Femur (tissue), 1 donor: ENCODE measurements around the gene CCDC13.

Experiments used
- DNase-seq: peaks from one replicate; pipeline ENCODE4 v3.0.0-alpha.2; 2017

The CCDC13 gene

DNA sequence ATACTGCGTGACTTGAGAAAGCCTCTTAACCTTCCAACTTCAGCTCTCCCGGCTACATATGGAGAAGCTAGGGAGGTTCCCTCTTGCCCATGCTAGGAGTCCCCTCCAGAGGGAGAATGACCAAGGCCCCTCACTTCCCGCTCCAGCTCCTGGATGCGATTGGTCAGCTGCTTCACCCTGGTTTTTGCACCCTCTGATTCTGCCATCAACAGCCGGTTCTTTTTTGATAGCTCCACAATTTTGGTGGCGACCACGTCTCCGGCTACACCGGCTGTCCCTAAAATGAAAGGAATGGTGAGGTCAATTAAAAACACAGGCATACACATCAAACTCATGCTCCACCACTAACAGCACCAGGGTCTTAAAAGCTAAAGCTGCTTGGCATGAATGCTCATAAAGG lies 20.6 kb downstream of the CCDC13 start:
- no peak for DNase-seq

DNA sequence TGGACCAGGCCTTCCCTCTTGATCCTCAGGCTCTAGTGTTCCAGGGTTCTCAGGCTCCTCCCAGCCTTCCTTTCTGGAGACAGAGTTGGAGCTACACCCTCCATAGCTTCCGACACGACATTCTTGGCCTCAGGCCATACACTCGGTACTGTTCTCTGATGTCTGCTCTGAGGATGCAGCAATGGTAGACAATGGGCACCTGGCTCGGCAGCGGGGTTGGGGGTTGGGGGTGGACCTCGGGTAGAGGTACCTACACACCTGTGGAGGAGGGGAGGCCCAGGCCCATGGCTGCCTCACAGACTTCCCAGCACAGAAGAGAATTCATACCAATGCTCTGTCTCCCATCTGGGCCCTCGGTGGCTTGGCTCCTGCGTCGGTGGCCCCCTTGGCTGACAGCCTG lies 21.4 kb downstream of the CCDC13 start:
- no peak for DNase-seq

DNA sequence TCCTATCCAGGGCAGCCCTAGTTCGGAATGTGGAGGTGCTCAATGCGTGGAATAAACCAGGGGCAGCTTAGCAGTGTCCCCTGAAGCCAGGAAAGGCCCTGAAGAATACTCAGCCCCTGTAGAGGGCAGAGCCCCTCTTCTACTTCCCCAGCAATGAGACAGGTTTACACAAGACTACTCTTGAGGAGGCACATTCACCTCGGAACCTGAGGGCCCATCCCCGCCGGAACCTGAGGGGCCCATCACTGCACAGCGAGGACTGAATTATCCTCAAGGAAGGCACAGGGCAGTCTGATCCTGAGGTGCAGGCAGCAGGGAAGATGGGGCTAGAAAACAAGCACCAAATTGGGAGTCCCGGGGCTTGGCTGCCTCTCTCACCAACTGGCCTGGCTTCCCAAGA lies 22.2 kb downstream of the CCDC13 start:
- no peak for DNase-seq

DNA sequence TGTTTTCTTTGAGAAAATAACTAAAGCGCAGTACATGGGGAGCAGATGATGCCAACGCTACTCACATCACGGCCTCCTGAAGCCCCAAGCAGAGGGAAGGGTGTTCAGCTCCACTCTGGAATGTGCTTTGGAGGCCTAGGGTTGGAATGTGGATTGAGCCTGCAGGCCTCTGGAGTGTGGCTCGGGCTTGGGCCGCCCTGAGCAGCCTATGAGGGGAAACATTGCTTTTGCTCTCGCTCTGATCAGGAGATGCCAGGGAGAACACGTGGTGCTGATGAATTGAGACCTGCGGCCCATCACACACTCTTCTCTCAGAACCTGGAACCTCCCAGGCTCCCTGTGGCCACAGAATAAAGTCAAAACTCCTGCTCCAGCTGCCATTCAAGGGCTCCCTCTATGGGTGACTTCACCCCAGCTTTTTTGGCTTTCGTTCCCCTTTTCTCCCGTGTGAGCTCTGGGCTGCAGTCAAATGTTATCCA lies 23.3 kb downstream of the CCDC13 start:
- DNase-seq = no peak

DNA sequence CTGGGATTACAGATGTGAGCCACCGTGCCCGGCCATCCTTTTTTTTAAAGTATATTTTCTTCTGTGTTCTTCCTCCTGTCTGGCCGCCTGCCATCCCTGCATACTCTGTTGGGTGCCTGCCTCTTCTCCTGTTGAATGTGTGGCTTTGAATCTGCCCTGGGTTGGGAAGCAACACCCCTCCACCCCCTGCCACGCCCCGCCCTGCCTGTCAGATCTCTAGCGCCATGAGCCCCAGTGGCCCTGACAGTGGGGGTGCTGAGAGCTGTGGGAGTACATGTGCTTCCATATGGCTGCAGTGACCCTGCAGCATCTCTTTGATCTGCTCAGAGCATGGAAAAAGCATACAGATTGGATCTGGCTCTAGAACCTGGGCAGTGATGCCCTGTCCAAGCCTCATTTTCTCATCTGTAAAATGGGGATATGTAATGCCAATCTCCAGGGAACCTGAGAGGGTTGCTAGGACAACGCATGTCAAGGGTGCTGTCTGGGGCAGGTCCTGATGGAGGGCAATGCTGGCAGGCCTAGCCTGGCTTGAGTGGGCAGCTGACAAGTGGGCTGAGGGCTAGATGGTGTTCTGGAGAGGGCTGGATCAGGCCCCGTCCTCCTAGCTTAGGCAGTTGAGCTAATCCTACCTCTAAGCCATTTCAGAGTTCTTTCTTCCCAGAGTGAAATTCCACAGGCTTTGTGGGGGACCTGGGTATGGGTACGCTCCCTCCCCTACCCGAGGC lies 23.9 kb downstream of the CCDC13 start:
- DNase-seq = no peak

DNA sequence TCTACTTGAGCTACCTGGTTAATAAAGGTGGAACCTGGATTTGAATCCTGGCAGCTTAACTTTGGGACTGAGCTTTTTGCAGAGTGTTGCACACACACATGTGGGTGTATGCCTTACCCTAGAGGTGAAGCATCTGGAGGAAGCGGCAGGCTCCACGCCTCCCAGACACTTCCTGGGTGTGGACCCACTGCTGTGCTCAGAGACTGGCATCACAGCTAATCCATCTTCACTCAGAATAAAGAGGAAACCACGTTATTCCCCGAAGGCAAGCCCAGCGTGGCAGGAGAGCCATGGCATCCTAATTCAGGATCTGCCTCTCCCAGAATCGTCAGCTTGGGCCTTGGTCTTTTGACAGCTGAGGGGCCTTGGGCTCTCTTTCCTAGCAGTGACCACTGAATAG lies 25.5 kb downstream of the CCDC13 start:
- DNase-seq = no peak

DNA sequence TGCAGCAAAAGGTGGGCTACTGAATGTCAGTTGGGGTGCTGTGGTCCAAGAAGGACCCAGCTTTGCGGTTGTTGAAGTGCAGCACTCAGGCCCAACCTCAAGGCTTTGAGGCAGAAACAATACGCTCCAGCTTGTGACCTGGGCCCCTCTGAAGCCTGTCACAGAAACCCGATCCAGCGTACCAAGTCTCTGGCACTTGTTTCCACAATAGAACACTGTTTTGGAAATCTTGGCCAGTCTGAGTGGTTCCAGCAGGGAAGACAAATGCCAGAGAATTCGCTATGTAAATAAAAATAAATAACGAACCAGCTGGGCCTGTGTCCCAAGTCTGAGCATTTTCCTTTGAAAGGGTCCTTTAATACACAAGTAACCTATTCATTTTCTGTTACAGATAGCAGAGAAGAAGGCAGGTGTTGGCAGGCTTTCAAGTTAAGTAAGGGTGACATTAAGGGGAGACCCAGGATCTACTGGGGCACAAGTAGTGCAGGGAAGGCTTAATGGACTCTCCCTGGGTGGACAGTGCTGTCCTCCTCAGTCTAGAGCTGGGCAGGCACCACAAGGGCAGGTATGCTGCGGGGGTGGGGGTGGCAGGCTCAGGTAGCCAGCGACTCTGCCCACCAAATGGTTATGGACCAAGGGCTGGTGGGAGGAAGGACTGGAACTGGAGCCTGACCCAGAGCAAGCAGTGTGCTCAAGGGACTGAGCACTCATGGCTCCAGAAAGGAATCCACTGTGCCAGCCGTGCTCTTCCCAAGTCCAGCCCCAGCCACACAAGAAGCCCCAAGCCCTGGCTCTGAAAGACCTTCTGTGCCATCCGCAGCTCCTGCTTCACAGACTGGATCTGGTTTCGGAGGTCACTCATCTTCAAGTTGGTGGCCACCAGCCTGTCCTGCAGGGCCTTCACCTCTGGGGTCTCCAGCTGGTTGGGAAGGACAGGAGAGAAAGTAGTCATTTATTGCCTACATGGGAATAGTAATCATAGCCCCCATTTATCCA lies 26.3 kb downstream of the CCDC13 start:
- DNase-seq = peak; percentile 45

DNA sequence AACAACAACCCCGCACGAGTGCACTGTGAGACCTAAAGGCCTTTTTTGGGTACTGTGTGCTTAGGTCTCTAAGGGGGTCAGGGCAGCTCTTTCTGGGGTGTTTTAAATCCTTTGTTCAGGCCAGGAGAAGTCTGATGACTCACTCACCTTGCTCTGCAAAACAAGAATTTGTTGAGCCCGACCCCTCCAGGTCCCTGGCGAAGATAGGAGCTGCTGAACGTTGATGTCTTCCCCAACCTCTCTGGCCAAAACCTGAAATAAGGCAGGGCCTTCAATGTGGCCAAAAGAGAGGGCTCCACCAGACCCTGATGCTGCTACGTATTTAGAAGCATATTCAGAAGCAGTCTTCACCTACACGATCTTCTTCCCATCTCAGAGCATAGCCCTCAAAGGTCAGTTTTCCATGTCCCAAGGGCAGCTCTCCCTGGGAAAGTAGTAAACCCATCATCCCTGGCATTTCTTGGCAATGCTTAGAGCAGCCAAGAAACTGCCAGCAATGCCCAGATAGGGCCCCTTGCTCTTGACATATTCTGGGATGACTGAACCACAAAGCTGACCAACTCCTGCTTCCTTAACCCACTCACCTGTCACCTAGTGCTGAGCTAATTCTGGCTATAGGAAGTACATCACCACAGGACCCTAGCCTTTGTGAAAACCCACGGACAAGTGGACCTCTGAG lies 27.1 kb downstream of the CCDC13 start:
- no peak for DNase-seq

DNA sequence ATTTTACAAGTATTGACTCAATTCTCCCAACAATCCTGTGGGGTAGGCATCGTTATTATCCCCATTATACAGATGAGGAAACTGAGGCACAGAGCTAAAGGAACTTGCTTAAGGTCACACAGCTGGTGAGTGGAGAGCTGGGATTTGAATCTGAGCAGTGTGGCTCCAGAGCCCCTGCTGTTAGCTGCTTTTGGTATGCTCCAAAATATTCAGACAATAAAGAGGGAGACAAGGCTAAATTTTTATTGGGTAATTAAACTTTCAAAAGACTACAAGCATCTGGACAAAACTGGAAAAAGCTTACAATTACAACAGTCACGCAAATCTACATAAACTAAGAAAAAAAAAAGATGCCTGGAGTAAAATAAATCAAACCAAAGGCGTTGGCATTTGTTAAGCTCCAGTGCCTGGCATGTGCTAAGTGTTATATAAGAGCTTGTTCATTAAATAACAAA lies 27.7 kb downstream of the CCDC13 start:
- DNase-seq = no peak

DNA sequence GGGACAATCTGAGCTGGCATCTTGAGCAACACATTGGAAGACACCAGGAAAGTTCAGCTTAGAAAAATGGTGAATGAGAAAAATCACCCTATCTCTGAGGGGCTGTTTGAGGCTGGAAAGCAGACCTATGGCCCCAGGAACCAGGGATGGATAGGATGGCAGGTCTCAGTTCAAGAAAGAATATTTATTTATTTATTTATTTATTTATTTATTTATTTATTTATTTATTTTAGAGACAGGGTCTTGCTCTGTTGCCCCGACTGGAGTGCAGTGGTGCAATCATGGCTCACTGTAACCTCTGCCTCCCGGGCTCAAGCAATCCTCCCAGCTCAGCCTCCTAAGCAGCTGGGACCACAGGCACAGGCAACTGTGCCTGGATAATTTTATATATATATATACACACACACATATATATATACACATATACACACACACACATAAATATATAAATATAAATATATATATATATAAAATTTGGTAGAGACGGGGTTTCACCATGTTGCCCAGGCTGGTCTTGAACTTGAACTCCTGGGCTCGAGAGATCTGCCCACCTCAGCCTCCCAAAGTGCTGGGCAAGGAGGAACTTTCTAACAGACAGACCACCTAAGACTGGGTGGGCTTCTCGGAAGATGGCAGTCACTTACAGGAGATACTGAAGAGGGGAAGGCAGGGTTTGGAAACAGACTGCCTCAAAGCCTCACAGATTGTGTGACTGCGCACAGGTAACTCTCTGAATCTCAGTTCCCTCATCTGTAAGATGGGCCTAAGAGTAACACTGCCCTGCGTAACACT lies 29.7 kb downstream of the CCDC13 start:
- DNase-seq = peak; percentile 4

DNA sequence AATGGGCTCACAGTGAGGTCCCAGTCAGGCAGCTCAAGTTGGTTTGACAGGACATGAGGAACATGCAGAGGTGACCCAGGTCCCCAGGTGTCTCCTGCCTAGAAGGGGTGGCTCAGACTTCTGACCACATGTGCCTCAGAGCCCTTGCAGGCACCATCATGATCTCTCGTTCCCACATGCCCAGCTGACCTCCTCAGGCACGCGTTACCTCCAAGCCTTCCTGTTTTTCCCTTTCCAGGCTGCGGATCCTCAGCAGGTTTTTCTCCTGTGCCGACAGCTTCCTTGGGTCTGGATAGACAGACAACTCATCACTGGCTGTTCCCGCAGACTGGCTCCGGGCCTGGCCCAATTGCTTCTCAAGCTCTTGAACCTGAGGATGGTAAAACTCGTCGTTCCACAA lies 30.4 kb downstream of the CCDC13 start:
- DNase-seq = peak; percentile 5

DNA sequence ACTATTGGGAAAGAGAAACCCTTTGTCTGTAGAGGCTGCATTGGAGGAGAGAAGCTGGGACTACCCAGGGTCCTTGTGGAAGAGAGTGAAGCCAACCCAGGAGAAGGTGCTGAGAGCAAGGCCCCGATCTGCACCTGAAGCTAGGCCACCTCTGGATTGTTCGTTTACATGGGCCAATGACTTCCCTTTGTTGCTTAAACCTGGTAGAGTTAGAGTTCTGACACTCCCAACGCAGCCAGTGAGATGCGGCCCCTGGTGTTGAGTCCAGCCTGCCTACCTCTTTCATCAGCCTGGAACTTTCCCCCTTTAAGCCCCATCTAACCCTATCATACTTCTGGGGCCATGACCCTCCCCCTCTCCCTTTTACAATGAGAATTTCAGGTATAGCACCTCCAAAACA lies 30.8 kb downstream of the CCDC13 start:
- no peak for DNase-seq

DNA sequence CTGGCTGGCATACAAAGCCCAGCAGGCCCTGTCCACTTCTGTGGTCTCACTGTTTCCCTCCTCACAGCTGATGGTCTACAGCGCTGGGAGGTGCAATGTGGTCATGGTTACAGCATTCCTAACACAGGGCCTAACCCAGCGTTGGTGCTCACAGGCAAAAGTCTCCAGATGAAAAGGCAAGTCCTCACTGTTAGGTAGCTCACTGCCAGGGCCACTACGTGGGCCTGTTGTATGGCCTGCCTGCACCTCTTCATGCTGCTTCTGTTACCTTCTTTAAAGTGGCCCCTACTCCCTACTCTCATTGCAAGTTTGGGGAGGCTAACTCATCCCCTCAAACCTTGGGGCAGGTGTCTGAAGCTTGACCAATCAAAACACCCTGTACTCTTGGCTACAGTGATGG lies 31.3 kb downstream of the CCDC13 start:
- no peak for DNase-seq

DNA sequence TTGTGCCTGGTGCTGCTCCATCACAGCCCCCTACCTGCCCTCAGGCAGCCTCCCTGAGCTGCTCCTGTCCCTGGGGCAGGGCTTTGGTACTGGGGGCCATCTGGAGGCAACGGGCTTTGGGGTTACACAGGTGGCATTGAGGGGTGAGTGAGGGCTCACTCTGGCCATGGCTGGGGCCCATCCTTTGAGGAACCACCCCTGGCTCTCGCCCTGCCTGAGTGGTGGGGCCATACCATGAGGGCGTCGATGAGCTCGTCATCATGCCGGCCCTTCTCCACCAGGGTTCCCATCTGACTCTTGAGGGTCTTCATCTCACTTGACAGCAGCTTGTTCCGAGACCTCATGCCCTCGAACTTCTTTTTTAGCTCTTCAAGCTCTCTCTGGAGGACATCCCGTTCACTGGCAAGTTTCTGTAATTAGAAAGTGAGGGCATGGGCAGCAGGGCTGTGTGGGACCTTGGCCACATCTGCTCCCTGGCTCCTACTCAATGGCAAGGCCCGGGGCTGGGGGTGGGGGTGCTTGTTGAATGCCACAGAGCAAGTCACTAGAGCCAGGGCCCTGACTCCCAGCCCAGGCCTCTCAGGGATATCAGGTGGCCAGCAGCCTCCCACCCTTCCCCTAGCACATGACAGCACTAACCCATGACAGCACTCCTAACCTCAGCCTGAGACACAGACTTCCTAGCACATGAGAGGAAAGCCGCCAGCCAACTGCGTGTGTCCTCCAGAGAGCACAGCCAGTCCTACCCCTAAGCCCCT lies 33.5 kb downstream of the CCDC13 start:
- DNase-seq = peak; percentile 43

DNA sequence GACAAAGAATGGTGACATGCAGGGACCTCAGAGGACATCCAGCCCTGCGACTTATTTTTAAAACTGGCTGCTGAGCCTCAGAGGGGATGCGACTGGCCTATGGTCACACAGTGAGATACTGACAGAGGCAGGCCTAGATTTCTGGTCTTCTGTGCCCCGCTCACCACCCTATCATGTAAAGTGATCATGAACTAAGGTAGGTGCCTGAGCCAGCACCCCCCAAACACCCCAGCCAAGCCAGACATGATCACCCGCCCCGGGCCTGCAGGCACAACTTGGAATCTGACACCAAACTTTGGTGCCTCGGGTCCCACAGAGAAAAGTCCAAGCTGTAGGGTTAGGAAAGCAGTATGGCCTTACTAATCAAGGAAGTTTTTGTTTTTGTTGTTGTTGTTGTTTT lies 36.5 kb downstream of the CCDC13 start:
- DNase-seq = no peak

DNA sequence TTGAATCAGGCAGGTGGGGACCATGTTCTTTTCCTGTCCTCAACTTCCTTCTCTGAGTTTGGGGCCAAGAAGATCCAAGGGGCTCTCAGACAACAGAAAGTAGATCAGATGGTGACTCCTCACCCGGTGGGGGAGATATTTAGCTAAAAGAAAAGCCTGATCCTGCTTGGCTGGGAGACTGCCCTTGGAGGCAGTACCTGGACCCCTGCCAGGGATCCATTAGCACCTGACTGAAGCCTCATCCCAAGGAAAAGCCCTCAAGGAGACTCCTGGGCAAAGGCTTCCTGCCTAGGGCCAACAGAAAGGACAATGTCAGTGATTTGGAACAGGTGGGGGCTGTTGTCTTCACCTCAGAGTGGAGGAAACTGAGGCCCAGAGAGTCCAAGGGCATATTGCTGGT lies 37.0 kb downstream of the CCDC13 start:
- no peak for DNase-seq

DNA sequence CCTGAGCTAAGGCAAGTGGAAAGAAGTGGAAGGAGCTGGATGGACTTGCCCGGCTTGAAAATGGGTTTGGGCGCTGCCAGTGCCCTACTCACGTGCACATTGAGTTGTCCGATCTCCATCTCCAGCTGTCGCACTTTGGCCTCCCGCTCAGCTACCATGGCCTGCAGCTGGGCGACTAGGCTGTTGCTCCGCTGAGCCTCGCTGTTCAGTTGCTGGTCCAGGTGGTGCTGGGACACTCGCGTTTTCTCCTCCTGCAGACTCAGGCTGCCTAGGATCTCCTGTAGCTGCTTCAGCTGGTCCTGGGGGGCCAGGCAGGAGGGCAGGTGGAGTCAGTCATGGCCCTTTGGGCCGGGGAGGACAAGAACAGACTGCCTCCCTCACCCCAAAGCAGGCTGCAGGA lies 37.4 kb downstream of the CCDC13 start:
- DNase-seq = no peak

DNA sequence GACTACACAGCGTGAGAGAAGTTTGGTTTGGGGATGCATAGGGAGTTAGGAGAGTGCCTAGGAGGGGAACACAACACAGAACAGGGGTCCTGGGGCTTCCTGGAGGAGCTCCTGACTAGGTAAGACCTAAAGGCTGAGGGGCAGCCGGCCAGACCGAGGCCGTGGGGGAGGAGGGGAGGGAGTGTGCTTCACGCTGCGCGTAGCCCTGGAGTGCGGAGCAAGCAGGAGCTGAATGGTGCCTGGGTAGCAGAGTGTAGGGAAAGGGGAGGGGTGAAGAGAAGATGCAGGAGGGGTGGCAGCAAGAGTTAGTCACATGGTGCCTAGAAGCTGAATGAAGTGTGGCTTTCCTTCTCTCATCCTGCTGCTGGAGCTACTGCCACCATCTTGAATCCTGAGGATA lies 38.0 kb downstream of the CCDC13 start:
- no peak for DNase-seq

DNA sequence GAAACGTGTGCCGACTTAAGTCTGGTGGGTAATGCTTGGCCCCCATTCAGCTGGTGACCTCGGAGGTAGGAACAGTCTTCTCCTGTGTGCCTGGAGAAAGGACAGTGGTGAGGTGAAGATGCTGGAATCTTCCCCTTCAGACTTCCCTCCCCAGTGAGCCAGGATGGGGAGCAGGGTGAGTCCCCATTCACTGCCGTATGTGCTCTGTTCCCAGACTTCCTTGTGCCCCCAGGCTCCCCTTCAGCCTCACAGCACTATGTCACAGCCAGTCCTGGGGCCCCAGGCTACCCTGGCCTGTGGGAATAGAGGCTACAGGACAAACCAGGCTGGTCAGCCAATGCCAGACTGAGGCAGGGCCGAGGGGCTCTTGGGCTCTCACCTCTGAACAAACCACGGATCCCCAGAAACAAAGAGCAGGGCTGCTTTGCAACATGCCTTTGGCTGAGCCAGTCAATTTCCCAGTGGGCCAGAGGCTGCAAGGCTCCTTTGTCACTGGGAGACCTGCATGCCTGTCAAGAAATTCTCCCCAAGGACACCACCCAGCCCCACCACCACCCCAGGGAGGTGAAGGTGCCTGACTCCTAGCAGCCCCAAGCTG lies 38.7 kb downstream of the CCDC13 start:
- DNase-seq = no peak

DNA sequence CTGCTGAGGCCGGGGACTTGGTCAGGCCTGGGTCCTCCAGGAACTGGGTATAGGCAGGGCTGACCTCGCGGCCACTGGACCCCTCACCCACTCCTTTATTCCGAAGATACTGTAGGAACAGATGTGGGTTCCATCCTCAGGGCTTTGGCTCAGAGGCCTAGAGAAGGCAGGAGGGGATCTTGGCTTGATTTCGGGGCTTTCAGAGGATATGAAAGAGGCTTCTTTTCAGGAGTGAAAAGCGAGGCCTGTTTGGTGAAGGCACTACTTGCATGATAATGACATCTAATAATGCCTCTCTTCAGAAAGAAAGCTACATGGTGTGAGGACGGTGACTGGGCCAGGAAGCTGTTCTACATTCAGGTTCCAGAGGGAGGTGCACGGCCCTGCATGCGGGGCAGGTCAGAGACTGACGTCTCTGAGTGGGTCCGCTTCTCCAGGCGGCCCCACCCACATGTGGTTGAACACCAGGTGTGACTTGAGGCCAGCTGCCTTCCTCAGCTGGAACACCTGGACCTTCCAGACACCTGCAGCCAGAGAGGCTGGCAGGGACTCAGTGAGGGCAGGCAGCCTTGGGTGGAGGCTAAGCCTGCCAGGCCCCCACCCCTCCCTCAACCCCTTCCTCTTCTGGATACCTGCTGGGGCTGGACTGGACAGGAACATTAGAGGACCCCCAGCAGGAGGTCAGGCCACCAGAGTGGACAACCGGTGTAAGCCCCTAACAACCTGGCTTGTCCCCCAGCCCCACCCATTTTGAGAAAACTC lies 39.4 kb downstream of the CCDC13 start:
- no peak for DNase-seq
